ENCODE results near the gene SOCS1. TPM values are rescaled to one million over a fixed set of nuclear protein-coding genes. Genes with fewer than 3 reads are reported as not detected.

SOCS1 gene
- total and polyA plus RNA-seq, 2 donors (not counting 3 experiments of a cell fraction or from before 2014, with no cell fraction given): 1.1 to 1.7 TPM

DNA sequence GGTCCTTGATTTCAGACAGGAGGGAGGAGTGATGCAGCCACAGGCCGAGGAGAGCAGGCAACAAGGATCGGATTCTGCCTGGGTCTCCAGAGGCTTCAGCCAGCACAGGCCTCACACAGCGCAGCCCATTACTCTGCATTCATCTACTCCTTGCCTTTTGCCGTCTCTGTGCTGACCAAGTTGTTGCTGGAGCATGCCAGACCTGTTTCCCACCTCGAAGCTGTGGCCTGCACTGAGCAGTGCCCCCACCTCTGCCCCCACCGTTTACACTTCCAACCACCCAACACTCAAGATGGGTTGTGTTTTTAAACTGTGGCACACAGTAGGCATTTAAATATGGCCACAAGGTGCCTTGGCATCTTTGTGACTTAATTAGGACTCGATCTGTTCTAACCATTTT is 19.0 kb upstream of the SOCS1 start:
- H4K20me1 ChIP-seq (replicated peaks; ENCODE audit: control insufficient read depth, extremely low read depth, insufficient read depth, low read length): no peaks in the 10 kb centered on the region
- dilution Hi-C loops (cut with MboI; ENCODE audit: extremely low pct_ligation_motif_present, low sequenced_read_pairs): no loop called here
- no peaks in the 10 kb centered on the region for H3K36me3 ChIP-seq (ENCODE audit: control insufficient read depth in 2 of 2, extremely low read depth in 1 of 2, insufficient read depth in 2 of 2, low read length in 2 of 2)
- no peaks in the 10 kb centered on the region for H3K79me2 ChIP-seq (ENCODE audit: control insufficient read depth, insufficient read depth, low read length)
- no peak overlapping the region for H3K4me2 ChIP-seq (ENCODE audit: insufficient read depth, low read length)
- no TSS peak for BruUV-seq (replicated peaks)
- intact Hi-C loops (cut with micrococcal nuclease): no loop called here
- no peaks in the 10 kb centered on the region for H3K9me3 ChIP-seq (replicated peaks; ENCODE audit: control insufficient read depth, insufficient read depth, low read length)
- ChIA-PET POLR2A (no interaction called here), CTCF (no interaction called here)
- no peak overlapping the region for H3K9ac ChIP-seq (replicated peaks; ENCODE audit: extremely low read depth, insufficient read depth, low read length)
- DNase-seq (ENCODE audit: low read depth, low spot score) (no peak), FAIRE-seq (no peak)
- no peak overlapping the region for H3K27ac ChIP-seq (ENCODE audit: insufficient read depth, low read depth, low read length)
- H3K4me3 ChIP-seq (replicated peaks in 1 of 3; ENCODE audit: insufficient read depth in 1 of 3, low read depth in 1 of 3, low read length in 3 of 3): no peak overlapping the region
- H3K27me3 ChIP-seq (ENCODE audit: control insufficient read depth in 2 of 2, insufficient read depth in 2 of 2, low read length in 2 of 2): no peaks in the 10 kb centered on the region
- no peaks in the 10 kb centered on the region for H3K9me1 ChIP-seq (replicated peaks; ENCODE audit: control insufficient read depth, extremely low read depth, insufficient read depth, low read length)
- TF ChIP-seq POLR2A (IDR thresholded peaks at IDR 0.05; ENCODE audit: low read depth, low read length) (no peak), EZH2 (IDR thresholded peaks at IDR 0.05; ENCODE audit: borderline replicate concordance, low read depth, low read length, severe bottlenecking) (no peak), GATA2 (IDR thresholded peaks at IDR 0.05; ENCODE audit: insufficient read depth, insufficient read length, low read depth, low read length) (no peak), POLR2AphosphoS5 (IDR thresholded peaks at IDR 0.05; ENCODE audit: insufficient read depth, low read depth, low read length) (no peak), CTCF (IDR thresholded peaks at IDR 0.05; ENCODE audit: extremely low read depth in 1 of 2, insufficient read depth in 1 of 2, low read depth in 1 of 2, low read length in 2 of 2) (no peak), MYC (IDR thresholded peaks at IDR 0.05; ENCODE audit: low read depth, low read length) (no peak), JUN (IDR thresholded peaks at IDR 0.05; ENCODE audit: borderline replicate concordance, insufficient read depth, insufficient read length, low read depth) (no peak), FOS (IDR thresholded peaks at IDR 0.05; ENCODE audit: borderline replicate concordance, insufficient read depth, low read length) (no peak)
- TF ChIP-seq, protein P1, sequence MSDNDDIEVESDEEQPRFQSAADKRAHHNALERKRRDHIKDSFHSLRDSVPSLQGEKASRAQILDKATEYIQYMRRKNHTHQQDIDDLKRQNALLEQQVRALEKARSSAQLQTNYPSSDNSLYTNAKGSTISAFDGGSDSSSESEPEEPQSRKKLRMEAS (IDR thresholded peaks at IDR 0.05; ENCODE audit: insufficient read depth, insufficient read length): no peak
- no peaks in the 10 kb centered on the region for H3K4me1 ChIP-seq (ENCODE audit: control insufficient read depth, extremely low read depth, insufficient read depth, low read length)
- H2AFZ ChIP-seq (ENCODE audit: low read depth, low read length): no peak overlapping the region
